Glutamatergic neuron (in vitro differentiated cells): Measurements from ENCODE around the gene STK17B. TPM values are rescaled to one million over a fixed set of nuclear protein-coding genes. Genes with fewer than 3 reads are reported as not detected.

Experiments used
- DNase-seq: peaks from one replicate; pipeline ENCODE4 v3.0.0; 2022
- H3K27ac Mint-ChIP-seq: one replicate; pipeline ENCODE4 v1.8.0; 2020; ENCODE audit warnings: mild to moderate bottlenecking, mixed read lengths, inconsistent platforms; ENCODE audit not compliant: unreplicated experiment
- H3K27me3 Mint-ChIP-seq: one replicate; pipeline ENCODE4 v1.8.0; 2020; ENCODE audit warnings: mild to moderate bottlenecking, moderate library complexity, mixed read lengths, inconsistent platforms; ENCODE audit not compliant: unreplicated experiment
- H3K36me3 Mint-ChIP-seq: one replicate; pipeline ENCODE4 v1.8.0; 2020; ENCODE audit warnings: mild to moderate bottlenecking, mixed read lengths, inconsistent platforms; ENCODE audit not compliant: unreplicated experiment
- H3K4me1 Mint-ChIP-seq: one replicate; pipeline ENCODE4 v1.8.0; 2020; ENCODE audit warnings: mild to moderate bottlenecking, low read depth, mixed read lengths, inconsistent platforms; ENCODE audit not compliant: unreplicated experiment
- H3K4me3 Mint-ChIP-seq: one replicate; pipeline ENCODE4 v1.8.0; 2020; ENCODE audit warnings: mild to moderate bottlenecking, mixed read lengths, inconsistent platforms; ENCODE audit not compliant: unreplicated experiment
- H3K9me3 Mint-ChIP-seq: one replicate; pipeline ENCODE4 v1.8.0; 2020; ENCODE audit warnings: mild to moderate bottlenecking, moderate library complexity, mixed read lengths, inconsistent platforms; ENCODE audit not compliant: unreplicated experiment
- total RNA-seq: library from RNA; stranded (reverse); fragmentation: NEBNext Ultra II Directional; extraction: Animal tissue kit (Norgen Biotek cat#: 25700); gene quantifications from one replicate; pipeline ENCODE4 v1.2.1, GENCODE V29; 2021; ENCODE audit not compliant: unreplicated experiment
- TF ChIP-seq, protein P1 (sequence below): fragments of 200-600 bp; sonication (generic); IDR thresholded peaks from one replicate; pipeline ENCODE4 v1.5.0; 2021; ENCODE audit not compliant: partially characterized antibody, unreplicated experiment

The STK17B gene
- total RNA-seq, 1 donor from 2014 or later, result 2.5 TPM

DNA sequence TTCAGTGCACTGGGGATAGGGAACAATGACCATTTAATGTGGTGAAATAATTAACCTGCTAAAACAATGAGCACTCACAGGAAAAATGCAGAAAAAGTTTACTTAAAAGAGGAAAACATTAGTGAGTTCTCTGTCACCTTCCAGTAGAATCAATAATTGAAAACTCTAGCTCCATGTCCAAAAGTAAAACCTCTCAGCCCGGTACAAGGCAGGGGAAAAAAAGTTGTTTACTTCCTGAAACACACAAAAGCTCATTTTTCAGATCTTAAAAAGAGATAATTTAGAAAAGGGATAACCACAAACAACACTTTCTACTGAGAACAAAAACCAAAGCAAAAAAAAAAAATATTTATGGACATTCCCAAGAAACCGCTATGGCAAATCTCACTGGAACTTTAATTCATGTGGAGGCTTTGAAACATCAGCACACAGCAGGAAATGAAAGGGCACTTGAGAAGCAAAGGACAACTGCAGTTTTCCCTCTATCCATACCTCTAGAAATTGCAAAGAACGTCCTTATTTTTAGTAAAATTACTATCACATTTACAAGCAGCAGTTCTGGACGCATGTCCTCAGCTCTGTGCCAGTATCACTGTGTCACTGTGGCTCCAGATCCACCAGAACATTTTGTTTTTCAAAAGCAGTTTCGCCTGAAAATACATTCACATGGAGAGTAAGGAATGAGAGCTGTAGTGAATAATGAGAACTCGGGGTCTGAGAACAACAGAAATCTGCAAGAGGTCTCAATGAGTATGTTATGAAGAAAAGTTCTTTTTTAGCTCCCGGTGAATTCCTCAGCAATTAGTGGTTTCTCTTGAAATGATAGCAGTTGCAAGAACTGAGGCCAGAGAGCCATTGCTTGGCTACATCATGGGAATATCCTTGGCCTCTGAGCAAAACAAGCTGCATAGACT lies 58.1 kb downstream of the STK17B start:
- no peak for DNase-seq
- H3K27me3 Mint-ChIP-seq, result no peaks in the 10 kb centered on the region
- peaks cover 1% of the 10 kb centered on the region for H3K4me1 Mint-ChIP-seq
- H3K36me3 Mint-ChIP-seq, result no peaks in the 10 kb centered on the region
- TF ChIP-seq, protein P1, sequence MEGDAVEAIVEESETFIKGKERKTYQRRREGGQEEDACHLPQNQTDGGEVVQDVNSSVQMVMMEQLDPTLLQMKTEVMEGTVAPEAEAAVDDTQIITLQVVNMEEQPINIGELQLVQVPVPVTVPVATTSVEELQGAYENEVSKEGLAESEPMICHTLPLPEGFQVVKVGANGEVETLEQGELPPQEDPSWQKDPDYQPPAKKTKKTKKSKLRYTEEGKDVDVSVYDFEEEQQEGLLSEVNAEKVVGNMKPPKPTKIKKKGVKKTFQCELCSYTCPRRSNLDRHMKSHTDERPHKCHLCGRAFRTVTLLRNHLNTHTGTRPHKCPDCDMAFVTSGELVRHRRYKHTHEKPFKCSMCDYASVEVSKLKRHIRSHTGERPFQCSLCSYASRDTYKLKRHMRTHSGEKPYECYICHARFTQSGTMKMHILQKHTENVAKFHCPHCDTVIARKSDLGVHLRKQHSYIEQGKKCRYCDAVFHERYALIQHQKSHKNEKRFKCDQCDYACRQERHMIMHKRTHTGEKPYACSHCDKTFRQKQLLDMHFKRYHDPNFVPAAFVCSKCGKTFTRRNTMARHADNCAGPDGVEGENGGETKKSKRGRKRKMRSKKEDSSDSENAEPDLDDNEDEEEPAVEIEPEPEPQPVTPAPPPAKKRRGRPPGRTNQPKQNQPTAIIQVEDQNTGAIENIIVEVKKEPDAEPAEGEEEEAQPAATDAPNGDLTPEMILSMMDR, result no peak
- no peaks in the 10 kb centered on the region for H3K9me3 Mint-ChIP-seq
- no peak overlapping the region for H3K27ac Mint-ChIP-seq
- no peak overlapping the region for H3K4me3 Mint-ChIP-seq

DNA sequence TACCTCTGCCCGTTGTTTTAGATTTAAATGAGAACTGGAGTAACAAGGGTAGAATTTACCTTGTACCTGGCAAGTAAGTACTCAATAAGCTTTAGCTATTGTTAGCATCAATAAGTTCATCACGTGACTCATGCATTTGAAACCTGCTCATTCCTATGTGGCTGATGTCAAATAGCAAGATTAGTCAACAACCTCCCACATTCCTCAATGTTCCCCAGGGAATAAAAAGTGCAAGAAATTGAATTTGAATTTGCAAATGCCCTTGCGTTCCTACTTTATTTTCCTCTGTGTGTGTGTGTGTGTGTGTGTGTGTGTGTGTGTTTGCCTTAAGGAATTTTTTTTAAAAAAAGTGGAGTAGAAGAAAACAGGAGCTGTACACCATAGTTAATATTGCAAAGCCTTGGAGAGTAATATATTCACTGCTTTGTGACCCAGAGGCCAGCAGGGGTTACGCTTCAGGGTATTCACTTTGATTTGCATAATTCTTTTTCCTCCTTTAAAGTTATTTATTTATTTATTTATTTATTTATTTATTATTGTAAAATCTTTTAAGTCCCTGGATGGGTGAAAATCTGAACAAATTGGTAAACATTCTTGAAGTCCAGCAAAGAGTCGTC lies 58.9 kb downstream of the STK17B start:
- Mint-ChIP-seq H3K4me1 (peaks cover 1% of the 10 kb centered on the region), H3K4me3 (no peak overlapping the region), H3K27me3 (no peaks in the 10 kb centered on the region), H3K36me3 (no peaks in the 10 kb centered on the region), H3K9me3 (no peaks in the 10 kb centered on the region), H3K27ac (no peak overlapping the region)
- TF ChIP-seq, protein P1, result no peak
- no peak for DNase-seq

DNA sequence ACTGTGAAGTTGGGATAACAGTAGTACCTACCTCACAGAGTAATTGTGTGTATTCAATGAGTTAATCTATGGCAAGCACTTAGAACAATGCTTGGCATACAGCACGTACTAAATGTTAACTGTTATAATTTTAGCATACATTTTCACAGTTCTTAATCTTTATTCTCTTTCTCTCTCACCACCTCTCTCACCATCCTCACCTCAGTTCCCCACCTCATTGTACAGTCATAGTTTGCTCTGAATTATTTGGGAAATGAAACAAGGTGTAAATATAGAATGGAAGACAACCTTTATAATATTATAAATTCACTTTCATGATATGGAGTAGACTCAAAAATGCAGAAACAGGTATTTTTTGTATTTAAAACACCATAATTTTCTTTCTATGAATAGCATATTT lies 62.8 kb downstream of the STK17B start:
- DNase-seq, result no peak
- Mint-ChIP-seq H3K27me3 (no peaks in the 10 kb centered on the region), H3K36me3 (no peaks in the 10 kb centered on the region), H3K9me3 (no peaks in the 10 kb centered on the region), H3K4me3 (no peak overlapping the region), H3K27ac (no peak overlapping the region), H3K4me1 (peaks cover 1% of the 10 kb centered on the region)
- TF ChIP-seq, protein P1, result no peak

DNA sequence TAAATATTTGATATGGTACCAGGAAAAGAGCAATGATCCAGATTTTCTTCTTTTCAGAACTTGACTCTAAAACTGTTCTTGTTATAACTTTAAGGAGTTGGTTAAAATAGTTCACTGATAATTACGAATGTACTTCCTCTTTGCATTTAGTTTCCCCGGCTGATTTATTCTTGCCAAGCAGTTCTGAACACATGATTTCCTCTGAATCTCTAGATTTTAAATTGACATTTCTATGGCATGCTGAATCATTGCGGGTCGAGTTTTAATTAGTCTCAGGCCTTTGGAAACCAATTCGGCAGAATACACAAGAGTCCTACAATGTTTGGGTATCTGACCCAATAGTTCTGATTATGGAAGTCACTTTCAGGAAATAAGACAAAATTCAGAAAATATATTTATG lies 65.4 kb downstream of the STK17B start:
- Mint-ChIP-seq H3K36me3 (no peaks in the 10 kb centered on the region), H3K27me3 (no peaks in the 10 kb centered on the region), H3K4me3 (no peak overlapping the region), H3K4me1 (no peaks in the 10 kb centered on the region), H3K27ac (no peak overlapping the region), H3K9me3 (no peaks in the 10 kb centered on the region)
- DNase-seq, result no peak
- TF ChIP-seq, protein P1, result no peak

DNA sequence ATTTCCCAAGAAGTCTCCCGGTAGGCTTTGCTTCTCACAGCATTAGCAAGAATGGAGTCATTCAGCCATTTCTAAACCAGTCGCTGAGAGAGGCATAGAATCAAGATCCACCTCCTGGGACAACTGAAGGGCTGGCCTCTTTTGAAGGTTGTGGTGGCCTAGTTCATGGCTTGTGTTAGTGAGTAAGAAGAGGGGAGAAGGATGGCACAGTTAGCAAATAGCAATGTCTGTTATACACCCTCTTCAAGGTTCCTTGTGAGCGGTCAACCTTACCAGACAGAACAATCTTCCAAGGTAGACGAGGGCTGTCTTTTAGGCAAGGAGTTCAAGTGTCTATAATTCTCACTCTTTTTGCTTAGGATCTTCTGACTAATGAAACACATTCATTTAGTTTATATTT lies 67.3 kb downstream of the STK17B start:
- H3K9me3 Mint-ChIP-seq, result no peaks in the 10 kb centered on the region
- H3K36me3 Mint-ChIP-seq, result no peaks in the 10 kb centered on the region

More for the DNA sequence above, 67.3 kb downstream of the STK17B start:
- H3K4me3 Mint-ChIP-seq, result no peak overlapping the region
- H3K27ac Mint-ChIP-seq, result no peak overlapping the region
- TF ChIP-seq, protein P1, result no peak
- H3K4me1 Mint-ChIP-seq, result no peaks in the 10 kb centered on the region
- H3K27me3 Mint-ChIP-seq, result no peaks in the 10 kb centered on the region
- DNase-seq, result no peak
